22Rv1 (cell line): ENCODE data around the gene ACOX3.

ENCODE experiments used
- H3K27ac ChIP-seq: fragments of 450-650 bp; 2 replicates; pipeline ENCODE4 v1.5.1; 2017
- CTCF ChIP-seq: fragments of 450-650 bp; IDR thresholded peaks from 2 replicates; pipeline ENCODE4 v1.5.1; 2017; ENCODE audit warnings: mild to moderate bottlenecking
- ZFX ChIP-seq: fragments of 450-650 bp; IDR thresholded peaks from 2 replicates; pipeline ENCODE4 v1.6.1; 2017; ENCODE audit warnings: antibody characterized with exemption, borderline replicate concordance

ACOX3 gene

DNA sequence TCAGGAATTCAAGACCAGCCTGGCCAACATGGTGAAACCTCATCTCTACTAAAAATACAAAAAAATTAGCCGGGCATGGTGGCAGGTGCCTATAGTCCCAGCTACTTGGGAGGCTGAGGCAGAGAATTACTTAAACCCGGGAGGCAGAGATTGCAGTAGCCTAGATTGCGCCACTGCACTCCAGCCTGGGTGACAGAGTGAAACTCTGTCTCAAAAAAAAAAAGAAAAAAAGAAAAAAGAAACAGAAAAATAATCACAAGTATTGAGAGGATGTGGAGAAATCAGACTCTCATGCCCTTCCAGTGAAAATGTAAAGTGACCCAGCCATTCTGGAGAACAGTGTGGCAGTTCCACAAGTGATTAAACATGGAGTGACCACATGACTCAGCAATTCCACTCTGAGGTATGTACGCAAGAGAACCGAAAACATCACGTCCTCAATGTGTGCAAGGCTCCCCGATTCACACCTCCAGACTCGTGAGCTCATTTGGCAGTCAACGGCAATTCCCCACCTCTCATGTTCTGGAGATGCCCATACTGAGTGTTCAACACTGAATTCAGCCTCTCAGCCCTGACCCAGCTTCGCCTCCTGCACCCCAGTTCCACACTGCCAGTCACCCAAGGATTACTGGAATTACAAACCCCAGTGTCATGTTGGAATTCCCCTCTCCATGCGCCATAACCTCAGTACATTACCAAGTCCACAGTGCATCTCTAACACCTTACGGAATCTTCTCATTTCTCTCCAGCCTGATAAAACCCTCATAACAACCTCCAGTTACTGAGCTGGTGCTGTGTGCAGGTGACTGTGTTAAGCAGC, 21.1 kb downstream of the ACOX3 start:
- TF ChIP-seq CTCF, result no peak
- no peak for TF ChIP-seq ZFX
- no peak overlapping the region for H3K27ac ChIP-seq

DNA sequence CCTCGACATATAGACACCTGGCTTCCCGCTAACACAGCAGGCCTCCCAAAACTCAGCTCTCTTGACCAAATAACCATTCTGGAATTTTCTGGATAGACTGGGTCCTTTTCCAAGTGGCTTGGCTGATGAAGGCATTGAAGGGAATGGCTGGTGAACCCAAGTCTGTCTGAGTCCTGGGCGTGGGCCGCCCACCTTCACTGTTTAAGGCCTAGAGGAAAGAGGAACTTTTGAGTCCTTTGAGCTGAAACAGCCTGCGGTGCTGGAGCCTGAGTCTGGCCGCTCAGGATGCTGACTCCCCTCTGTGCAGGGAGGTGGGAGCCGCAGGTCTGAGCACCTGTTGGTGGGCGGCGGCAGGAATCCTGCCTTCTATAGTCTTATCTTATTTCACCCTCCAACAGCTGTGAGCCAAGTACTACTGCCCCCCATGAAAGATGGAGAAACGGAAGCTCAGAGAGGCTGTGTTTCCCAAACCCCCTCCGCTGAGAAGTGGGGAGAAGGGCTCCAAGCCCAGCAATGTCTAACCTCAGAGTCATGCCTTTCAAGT, 23.4 kb downstream of the ACOX3 start:
- TF ChIP-seq CTCF, result no peak
- H3K27ac ChIP-seq, result no peak overlapping the region

- TF ChIP-seq ZFX (no peak), CTCF (no peak)
- no peak overlapping the region for H3K27ac ChIP-seq
These were observed 26.1 kb downstream of the ACOX3 start for GRCh38 chr4:8414377-8414776.

GRCh38 chr4:8412288-8412687, 28.2 kb downstream of the ACOX3 start:
- TF ChIP-seq CTCF (no peak), ZFX (no peak)
- no peak overlapping the region for H3K27ac ChIP-seq

- TF ChIP-seq ZFX (no peak), CTCF (no peak)
These were observed 29.0 kb downstream of the ACOX3 start for GRCh38 chr4:8411351-8412180.

DNA sequence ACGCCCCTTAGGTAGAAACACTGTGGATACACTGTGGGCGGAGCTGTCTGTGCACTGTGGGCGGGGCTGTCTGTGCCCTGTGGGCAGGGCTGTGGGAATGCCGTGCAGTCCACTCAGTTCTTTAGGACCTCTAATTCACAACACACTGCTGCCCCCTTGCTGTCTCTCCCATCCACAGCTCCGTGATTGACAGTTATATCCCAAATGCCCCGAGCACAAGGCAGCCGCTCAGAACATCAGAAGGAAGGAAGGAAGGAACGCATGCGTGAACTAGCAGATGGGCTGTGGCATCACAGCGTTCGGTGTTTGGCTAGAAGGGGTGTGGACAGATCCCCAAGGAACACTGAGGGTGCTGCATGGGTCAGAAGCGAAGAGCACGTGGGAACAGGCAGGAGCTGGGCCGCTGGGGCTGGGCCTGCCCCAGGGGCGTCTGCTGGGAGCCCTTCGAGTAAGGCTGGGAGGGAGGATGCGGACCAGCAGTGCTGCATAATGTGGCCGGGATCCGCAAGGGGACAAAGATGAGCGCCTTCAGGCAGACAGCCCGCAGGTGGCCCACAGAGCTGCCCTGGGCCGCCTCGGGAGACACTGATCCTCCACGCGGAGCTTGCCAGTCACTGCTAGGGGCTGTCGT, 29.8 kb downstream of the ACOX3 start:
- no peak overlapping the region for H3K27ac ChIP-seq
- TF ChIP-seq CTCF, result peak; percentile 75
- TF ChIP-seq ZFX, result no peak

More at GRCh38 chr4:8411351-8412180, 29.0 kb downstream of the ACOX3 start:
- H3K27ac ChIP-seq, result no peak overlapping the region
